NK-92 treated with Interleukin-12 subunit alpha and Interleukin-12 subunit beta, amount 100 ng/mL, for 24 hours (cell line): ENCODE results near the gene TFCP2.
"Not testable (repeated sequence)": the region's sequence is repeated elsewhere in the genome, so short reads cannot be mapped to it uniquely, and the experiment has no call there.

Source experiments
- DNase-seq: peaks from one replicate; lab custom pipeline; 2025; lab: John Stamatoyannopoulos, UW

TFCP2 gene

DNA sequence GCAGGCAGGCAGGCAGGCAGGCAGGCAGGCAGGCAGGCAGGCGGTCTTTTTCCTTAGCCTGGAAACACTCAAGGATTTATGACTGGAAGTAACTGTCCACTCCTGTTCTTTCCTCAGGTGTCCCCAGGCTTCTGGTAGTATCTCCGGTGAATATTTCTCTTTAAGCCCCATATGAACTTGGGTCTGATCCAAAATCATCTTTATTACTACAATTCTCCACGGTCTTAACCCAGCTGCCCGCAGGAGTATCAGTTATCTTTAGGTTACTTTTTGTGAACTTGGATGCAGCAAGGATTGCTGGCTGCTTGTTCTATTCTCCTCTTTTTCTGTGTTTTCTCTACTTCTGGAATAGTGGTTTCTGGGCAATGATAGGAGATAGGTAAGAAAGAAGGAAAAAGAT, 92.8 kb downstream of the TFCP2 start:
- DNase-seq = no peak

DNA sequence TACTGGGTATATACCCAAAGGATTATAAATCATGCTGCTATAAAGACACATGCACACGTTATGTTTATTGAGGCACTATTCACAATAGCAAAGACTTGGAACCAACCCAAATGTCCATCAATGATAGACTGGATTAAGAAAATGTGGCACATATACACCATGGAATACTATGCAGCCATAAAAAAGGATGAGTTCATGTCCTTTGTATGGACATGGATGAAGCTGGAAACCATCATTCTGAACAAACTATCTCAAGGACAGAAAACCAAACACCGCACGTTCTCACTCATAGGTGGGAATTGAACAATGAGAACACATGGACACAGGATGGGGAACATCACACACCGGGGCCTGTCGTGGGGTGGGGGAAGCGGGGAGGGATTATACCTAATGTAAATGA, 94.1 kb downstream of the TFCP2 start:
- not testable (repeated sequence) for DNase-seq

DNA sequence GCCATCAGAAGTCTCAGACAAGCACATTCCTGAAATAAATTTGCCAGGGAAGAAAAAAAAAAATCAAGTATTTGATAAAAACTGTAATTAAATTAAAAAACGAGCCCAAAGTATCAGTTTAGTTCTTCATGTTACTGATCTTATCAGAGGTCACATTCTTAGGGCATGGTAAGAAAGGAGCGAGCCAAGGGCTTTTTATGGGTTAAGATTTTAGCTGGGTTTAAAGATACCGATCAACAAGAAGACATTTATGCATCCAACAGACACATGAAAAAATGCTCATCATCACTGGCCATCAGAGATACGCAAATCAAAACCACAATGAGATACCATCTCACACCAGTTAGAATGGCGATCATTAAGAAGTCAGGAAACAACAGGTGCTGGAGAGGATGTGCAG, 94.6 kb downstream of the TFCP2 start:
- not testable (repeated sequence) for DNase-seq

DNA sequence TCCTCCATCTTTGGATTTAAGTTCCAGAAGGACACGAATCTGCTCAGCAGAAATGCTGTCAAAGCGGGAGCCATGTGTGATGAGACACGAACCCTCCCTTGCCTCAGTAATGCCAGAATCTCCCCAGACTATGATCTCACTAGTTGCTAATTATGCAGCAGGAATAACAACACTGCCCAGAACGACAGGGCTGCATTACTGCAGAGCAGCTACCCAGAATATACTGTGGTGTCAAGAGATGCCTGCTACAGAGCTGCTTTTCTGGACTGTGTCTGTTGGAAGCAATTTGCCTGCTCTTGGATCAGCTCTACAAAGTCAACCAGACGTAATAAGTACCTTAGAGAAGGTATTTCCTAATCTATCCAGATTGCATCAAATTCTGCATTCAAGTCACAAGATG, 95.0 kb downstream of the TFCP2 start:
- no peak for DNase-seq

DNA sequence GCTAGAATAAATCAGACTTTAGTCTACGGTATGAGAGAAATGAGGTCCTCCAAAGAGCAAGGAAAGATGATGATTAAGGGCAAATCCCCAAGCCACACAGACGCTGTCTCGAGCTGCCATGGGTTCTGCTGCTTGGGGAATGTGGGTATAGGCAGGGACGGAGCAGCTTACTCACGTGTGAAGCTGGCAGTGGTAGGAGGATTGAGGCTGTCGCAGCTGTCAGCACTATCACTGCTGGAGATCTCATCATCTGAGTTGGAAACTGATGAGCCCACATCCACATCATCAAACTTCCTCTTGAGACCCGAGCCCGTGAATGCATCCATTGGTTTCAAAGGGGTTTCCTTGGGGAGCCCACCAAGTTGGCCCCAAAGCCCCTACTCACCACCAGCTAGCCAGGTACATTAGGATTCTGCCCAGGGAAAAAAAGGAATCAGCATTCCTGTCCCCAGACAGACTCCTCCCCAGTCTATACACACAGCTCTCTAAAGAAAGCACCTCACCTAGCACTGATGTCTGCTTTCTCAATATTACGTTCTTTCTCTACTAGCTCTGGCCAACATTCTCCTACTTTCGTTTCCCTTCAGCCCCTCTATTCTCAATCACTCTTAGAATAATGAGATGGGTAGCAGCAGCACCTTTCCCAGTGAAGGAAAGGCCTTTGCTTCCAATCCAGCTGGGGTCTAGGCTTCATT, 96.6 kb downstream of the TFCP2 start:
- no peak for DNase-seq

DNA sequence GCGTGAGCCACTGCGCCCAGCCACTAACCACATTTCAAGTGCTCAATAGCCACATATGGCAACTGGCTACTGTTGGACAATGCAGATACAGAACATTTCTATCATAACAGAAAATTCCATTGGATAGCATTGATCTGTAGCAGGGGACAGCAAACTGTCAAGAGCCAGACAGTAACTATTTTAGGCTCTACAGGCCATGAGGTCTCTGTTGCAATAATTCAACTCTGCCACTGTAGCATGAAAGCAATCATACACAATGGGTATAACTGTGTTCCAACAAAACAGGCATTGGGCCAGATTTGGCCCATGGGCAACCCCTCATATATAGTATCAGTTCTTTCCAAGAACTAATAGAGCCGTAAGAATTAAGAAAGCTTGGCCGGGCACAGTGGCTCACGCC, 97.5 kb downstream of the TFCP2 start:
- DNase-seq = no peak

DNA sequence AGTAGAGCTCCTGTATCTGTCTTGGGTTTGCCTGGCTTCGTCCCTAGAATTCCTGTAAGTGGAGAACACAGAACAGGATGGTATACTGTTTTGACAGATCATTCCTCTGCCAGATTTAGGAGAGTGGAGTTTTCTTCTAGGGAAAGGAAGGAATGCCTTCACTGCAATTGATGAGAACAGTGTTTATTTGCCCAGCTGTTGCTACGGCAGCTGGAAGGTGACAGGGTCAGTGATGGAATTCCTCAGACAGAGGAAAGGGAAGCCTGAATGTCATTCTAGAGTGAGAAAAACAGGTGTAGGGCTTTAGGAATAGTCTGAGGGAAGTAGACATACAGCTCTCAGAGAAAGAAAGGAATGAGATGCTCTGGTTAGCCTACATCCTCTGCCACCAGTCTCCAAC, 101.3 kb downstream of the TFCP2 start:
- no peak for DNase-seq

DNA sequence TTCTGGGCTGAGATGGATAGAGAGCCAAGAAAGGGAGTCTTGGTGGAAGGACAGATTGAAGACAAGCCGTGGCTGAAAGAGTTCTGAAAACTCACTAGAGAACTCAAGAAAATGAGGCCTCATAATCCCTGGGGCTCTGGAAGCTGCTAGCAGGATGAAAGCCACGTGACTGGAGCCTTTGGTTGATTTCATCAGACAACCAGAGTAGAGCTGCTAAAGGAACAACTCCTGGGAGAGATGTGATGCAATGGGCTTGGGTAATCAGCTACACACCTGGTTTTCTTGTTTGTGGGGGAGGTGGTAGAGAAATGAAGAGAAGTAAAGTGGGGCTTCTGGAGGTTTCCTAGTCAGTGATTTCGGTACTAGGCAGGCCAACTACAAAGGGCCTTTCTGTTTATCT, 102.9 kb downstream of the TFCP2 start:
- no peak for DNase-seq

DNA sequence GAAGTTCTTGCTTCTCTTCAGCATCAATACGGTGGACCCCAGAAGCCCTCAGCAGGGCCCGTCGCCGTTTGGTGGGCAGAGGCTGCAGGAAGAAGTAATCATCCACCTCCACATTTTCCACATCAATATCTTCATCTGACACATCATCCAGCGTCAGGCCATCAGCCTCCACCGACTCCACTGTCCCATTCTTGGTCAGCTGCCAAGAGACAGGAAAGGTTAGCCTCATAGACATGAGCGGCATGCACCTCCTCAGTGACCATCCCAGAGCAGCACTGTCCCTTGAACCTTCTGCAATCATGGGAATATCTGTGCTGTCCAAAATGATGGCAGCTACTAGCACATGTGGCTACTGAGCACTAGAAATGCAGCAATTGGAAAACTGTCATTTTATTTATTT, 105.2 kb downstream of the TFCP2 start:
- DNase-seq = no peak

DNA sequence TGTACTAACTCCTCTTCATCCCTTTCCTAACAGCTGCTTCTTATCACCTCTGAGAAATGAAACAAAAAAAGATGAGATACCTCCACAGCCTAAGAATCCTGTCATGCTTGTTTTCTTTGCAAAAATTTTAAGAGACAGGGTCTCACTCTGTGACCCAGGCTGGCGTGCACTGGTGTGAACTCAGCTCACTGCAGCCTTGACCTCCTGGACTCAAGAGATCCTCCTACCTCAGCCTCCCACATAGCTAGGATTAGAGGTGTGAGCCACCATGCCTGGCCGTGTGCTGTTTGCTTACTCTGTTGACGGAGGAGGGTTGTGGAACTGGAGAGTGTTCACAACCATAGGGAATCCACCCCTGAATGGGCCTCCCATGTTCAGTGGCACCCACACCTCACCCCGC, 105.7 kb downstream of the TFCP2 start:
- DNase-seq = no peak

DNA sequence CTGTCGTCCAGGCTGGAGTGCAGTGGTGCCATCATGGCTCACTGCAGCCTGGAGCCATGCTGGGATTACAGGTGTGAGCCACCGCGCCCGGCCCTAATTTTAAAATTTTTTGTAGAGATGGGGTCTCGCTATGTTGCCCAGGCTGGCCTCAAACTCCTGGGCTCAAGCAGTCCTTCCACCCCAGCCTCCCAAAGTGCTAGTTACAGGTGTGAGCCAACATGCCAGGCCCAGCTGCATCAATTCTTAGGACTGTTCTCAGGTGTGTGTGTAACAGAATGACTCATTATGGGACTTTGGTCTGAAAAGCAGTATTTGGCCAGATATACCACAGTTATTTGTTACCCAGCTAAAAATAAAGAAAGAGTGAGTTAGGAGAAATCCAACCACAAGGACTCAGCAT, 107.4 kb downstream of the TFCP2 start:
- DNase-seq = no peak

DNA sequence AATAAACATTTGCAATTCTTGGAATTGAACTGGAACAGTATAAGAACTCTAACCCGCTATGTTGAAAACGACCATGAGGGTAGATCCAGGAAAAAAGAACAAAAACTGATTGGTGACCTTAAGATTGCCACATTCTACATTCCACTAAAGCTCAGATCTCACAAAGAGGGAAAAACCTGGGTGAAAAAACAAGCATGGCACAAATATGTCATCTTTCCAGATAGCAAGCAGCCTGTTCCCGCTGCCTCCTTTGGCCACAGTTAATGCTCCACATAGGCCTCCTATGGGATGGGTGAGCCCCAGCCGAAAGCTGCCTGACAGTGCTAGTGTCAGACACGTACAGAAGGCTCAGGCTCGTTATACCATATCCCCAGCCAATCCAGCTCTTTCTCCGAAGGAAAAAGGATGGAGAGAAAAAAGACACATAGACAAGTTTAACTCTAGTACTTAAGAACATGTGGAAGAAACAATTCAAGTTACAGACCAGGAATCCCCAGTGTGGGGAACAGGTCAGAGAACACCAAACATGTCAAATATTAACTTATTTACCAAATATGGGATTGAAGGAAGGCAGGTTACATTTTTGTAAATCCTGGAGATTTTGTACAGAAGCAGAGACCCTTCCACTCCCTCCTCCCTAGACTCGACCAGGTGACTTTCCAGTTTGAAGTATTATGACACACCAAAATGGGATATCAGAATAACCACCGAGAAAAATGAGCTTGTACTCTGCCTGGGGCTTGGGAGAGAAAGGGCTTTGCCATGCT, 110.1 kb downstream of the TFCP2 start:
- no peak for DNase-seq

DNA sequence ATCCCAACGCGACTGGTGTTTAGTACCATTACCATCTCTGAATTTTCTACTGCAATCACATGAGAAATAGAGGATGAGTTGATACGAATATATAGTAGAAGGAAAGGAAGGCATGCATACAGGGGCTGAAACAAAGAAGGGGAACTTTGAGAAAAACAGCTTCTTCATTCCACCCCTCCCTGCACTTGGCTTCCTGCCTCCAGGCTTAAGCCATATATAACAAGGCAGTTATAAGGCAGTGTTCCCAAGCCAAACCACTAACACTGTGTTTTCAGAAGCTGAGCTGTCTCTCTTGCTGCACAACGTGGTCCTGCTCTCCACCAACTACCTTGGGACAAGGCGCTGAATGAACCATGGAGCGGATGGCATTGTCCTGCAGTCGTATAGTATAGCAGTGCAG, 113.8 kb downstream of the TFCP2 start:
- no peak for DNase-seq

DNA sequence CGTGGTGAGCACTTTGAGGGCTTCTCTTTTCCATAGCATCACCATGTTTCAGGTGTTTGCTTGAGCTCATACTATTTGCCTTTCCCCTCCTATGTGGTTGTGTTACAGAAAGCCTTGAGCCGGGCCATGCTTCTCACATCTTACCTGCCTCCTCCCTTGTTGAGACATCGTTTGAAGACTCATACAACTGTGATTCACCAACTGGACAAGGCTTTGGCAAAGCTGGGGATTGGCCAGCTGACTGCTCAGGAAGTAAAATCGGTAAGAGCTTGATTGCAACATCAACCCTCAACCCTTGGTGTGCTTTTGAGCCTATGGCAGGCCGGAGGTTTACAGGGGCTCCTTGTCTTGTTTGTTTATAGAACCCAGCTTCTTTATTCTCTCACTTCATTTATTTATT, 116.7 kb downstream of the TFCP2 start:
- no peak for DNase-seq

DNA sequence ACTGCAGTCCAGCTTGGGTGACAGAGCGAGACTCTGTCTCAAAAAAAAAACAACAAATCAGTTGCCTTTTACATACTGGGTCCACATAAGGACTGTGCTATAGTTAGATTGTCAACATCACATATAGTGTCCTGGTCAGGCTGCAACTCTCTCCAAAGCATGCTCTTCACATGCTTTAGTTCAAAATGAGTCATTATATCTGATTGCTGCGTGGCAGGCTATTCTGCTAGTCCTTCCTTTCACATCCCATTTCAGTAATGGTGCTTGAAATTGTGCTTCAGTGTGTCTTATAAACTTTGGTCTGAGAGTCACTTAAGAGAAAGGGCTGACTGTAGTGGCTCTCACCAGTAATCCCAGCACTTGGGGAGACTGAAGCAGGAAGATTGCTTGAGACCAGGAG, 117.9 kb downstream of the TFCP2 start:
- DNase-seq = no peak

DNA sequence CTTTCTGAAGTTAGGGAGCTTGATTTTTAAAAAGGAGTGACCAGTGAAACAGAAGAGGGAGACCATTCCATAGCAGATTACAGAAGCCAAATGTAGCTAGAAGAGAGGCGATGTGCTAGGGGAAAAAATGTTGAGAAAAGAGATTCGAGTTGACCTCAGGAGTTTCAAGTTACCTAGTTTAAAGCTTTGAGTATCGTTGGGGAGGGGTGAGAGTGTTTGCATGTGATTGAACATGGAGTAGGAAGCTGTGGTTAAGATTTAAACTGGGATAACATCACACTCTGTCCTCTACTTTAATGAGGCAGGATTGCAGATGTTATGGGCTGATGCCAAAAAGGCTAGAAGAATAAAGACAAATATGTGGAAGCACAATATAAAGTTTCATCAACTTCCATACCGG, 121.1 kb downstream of the TFCP2 start:
- DNase-seq = no peak

DNA sequence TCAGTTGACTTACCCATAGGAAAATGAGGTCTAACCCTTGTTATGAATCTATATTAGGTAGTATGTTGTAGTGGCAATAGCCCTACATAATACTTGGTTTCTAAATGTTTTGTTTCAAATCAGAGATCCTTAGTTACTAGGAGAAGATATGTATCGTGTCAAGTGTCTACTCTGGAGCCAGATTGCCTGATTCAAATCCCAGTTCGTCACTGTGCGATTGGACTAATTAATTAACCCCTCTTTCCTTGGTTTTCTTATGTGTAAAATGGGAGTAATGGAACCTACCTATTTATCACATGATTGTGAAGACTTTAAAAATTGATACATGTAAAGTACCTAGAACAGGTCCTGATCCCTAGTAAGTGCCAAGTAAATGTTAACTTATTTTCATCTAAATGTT, 123.4 kb downstream of the TFCP2 start:
- DNase-seq = no peak

DNA sequence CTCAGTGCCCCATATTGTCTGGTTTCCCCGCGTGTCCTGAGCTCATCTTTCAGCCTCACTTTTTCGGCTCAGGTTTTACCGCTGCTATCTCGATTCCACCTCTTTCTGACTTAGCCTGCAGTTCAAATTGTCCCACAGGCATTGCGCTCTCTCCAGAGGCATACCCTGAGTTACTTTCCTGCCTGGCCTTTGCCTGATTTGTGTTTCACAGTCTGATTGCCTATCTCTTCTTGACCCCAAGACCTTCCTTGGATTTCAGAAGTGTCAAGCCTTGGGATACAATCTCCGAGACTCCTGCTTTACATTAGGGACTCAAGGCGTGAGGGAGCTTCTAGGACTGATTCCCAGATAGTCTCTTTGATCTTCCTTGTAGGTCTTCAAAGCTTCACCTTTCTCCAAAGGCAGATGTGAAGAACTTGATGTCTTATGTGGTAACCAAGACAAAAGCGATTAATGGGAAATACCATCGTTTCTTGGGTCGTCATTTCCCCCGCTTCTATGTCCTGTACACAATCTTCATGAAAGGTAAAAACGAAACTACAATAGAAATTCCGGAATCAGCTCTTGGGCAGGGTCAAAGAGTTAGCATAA, 124.2 kb downstream of the TFCP2 start:
- no peak for DNase-seq

DNA sequence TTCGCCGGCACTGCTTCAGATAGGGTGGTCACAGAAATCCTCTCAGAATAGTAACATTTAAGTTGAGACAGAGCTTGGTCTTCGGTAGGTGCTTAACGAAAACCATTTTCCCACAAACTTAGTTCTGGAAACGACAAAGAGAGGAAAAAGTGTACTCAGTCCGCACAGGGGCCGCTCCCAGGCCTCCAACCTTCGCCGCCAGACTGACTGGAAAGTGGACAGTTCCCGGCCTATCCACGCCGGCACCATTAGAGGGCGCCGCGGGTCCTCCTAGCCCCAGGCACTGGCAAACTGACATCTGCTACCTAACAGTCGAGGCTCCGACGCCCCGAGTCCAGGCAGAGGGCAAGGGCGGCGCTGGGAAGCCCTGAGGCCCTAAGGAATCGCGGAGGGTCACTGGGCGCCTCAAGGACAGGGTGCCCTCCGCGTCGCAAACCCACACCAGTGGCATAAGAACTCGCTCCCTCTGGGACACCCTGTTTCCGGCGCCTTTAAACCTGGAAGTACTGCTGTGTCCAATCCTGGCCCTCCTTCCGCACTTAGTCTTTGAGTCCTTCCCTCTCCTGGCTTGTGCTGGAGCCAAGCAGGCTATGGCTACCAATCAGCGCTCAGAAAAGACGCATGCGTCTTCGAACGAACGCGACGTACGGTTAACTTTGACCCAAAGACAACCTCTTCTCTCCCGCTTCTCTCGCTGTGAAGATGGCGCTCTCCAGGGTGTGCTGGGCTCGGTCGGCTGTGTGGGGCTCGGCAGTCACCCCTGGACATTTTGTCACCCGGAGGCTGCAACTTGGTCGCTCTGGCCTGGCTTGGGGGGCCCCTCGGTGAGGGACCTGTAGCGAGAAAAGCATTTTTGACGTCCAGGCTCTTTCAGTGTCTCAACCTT, 125.0 kb downstream of the TFCP2 start, which contains the start of gene LETMD1:
Gene LETMD1, plus strand, starts transcription at position 673 of the 886 bp plus-strand sequence. Its CDS starts 30 bp downstream, at position 703.
- peak; percentile 85 for DNase-seq
